Transverse colon (tissue), 4 donors: Measurements from ENCODE around the gene TJP3.

Experiments
- CTCF ChIP-seq, 5 experiments: fragments of 200-600 bp in 3 of 5; fragments of 450-650 bp in 2 of 5; sonication (generic) in 3 of 5; IDR thresholded peaks; 1 replicate in 2 of 5; 2 replicates in 3 of 5; pipeline ENCODE4 v1.5.1; 2016 to 2017; ENCODE audit warnings: antibody characterized with exemption in 5 of 5, inconsistent platforms in 3 of 5, mild to moderate bottlenecking in 2 of 5, moderate library complexity in 1 of 5
- EP300 ChIP-seq: sonication (generic); formaldehyde crosslinking; IDR thresholded peaks from one replicate; pipeline ENCODE4 v1.6.1; 2017; ENCODE audit warnings: antibody characterized with exemption, low read depth
- POLR2A ChIP-seq: fragments of 450-650 bp; IDR thresholded peaks from one replicate; pipeline ENCODE4 v1.6.1; 2016; ENCODE audit warnings: antibody characterized with exemption, mild to moderate bottlenecking, moderate library complexity
- POLR2AphosphoS5 ChIP-seq, 3 donors: sonication (generic); formaldehyde crosslinking; IDR thresholded peaks; one replicate each; pipeline ENCODE4 v1.6.1; 2016; ENCODE audit warnings: antibody characterized with exemption in 3 of 3

- TF ChIP-seq CTCF (IDR thresholded peaks at IDR 0.05) (no peak), POLR2A (no peak), POLR2AphosphoS5 (IDR thresholded peaks at IDR 0.05) (peak in 1 of 3 donors; percentile 13), EP300 (no peak)
Observed at GRCh38 chr19:3671680-3672574, 36.3 kb upstream of the TJP3 start.
